Liver (tissue), 3 donors: ENCODE data around the gene LSMEM2.

Experiments
- CTCF ChIP-seq: fragments of 150-350 bp; IDR thresholded peaks from 2 replicates; pipeline ENCODE4 v1.5.1; 2017; ENCODE audit warnings: improper control_type of control experiment, low read depth, low read length; ENCODE audit not compliant: missing input control
- FOXA1 ChIP-seq: IDR thresholded peaks from 2 replicates; pipeline ENCODE4 v1.6.1; 2016; ENCODE audit warnings: antibody characterized with exemption
- GABPA ChIP-seq, 2 donors: IDR thresholded peaks in 1 of 2; conservative IDR thresholded peaks in 1 of 2; 2 replicates each; pipeline ENCODE4 v1.6.1; 2016; ENCODE audit warnings: antibody characterized with exemption in 2 of 2, mild to moderate bottlenecking in 1 of 2, moderate library complexity in 1 of 2
- JUND ChIP-seq, 2 donors: IDR thresholded peaks; 2 replicates each; pipeline ENCODE4 v1.6.1; 2016; ENCODE audit warnings: antibody characterized with exemption in 2 of 2
- SP1 ChIP-seq: IDR thresholded peaks from 2 replicates; pipeline ENCODE4 v1.6.1; 2018; ENCODE audit warnings: antibody characterized with exemption, mild to moderate bottlenecking
- TAF1 ChIP-seq: conservative IDR thresholded peaks from 2 replicates; pipeline ENCODE4 v1.6.1; 2016; ENCODE audit warnings: antibody characterized with exemption, mild to moderate bottlenecking
- YY1 ChIP-seq: IDR thresholded peaks from 2 replicates; pipeline ENCODE4 v1.6.1; 2016; ENCODE audit warnings: antibody characterized with exemption, mild to moderate bottlenecking
- TF ChIP-seq, protein P1 (sequence below): IDR thresholded peaks from 2 replicates; pipeline ENCODE4 v1.6.1; 2016; ENCODE audit warnings: antibody characterized with exemption, mild to moderate bottlenecking
- TF ChIP-seq, protein P2 (sequence below): IDR thresholded peaks from 2 replicates; pipeline ENCODE4 v1.6.1; 2016; ENCODE audit warnings: antibody characterized with exemption
- donor health status: healthy.
- donor health status: healthy.

DNA sequence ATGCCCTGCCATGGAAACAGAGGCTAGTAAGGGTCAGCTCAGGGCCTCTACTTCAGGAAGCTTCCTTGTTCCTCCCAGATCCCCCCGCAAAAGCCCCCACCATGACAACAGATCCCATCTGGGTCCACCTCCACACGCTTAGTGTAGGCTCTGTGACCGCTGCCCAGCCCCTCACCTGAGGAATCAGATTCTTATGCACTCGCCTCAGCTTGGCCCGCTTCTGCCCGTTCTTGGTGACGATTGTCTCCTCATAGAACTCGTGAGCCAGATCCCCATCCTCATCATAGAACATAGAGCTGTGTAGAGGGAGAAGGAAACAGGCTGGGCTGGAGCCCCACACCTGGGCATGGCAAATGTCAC lies 47.3 kb downstream of the LSMEM2 start:
- TF ChIP-seq CTCF (no peak), FOXA1 (no peak), JUND (IDR thresholded peaks at IDR 0.05) (no peak), SP1 (no peak), YY1 (no peak), TAF1 (no peak), GABPA (IDR thresholded peaks at IDR 0.05 in 1 of 2, conservative IDR thresholded peaks at IDR 0.05 in 1 of 2) (no peak)
- TF ChIP-seq, protein P1, sequence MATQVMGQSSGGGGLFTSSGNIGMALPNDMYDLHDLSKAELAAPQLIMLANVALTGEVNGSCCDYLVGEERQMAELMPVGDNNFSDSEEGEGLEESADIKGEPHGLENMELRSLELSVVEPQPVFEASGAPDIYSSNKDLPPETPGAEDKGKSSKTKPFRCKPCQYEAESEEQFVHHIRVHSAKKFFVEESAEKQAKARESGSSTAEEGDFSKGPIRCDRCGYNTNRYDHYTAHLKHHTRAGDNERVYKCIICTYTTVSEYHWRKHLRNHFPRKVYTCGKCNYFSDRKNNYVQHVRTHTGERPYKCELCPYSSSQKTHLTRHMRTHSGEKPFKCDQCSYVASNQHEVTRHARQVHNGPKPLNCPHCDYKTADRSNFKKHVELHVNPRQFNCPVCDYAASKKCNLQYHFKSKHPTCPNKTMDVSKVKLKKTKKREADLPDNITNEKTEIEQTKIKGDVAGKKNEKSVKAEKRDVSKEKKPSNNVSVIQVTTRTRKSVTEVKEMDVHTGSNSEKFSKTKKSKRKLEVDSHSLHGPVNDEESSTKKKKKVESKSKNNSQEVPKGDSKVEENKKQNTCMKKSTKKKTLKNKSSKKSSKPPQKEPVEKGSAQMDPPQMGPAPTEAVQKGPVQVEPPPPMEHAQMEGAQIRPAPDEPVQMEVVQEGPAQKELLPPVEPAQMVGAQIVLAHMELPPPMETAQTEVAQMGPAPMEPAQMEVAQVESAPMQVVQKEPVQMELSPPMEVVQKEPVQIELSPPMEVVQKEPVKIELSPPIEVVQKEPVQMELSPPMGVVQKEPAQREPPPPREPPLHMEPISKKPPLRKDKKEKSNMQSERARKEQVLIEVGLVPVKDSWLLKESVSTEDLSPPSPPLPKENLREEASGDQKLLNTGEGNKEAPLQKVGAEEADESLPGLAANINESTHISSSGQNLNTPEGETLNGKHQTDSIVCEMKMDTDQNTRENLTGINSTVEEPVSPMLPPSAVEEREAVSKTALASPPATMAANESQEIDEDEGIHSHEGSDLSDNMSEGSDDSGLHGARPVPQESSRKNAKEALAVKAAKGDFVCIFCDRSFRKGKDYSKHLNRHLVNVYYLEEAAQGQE = no peak
- TF ChIP-seq, protein P2, sequence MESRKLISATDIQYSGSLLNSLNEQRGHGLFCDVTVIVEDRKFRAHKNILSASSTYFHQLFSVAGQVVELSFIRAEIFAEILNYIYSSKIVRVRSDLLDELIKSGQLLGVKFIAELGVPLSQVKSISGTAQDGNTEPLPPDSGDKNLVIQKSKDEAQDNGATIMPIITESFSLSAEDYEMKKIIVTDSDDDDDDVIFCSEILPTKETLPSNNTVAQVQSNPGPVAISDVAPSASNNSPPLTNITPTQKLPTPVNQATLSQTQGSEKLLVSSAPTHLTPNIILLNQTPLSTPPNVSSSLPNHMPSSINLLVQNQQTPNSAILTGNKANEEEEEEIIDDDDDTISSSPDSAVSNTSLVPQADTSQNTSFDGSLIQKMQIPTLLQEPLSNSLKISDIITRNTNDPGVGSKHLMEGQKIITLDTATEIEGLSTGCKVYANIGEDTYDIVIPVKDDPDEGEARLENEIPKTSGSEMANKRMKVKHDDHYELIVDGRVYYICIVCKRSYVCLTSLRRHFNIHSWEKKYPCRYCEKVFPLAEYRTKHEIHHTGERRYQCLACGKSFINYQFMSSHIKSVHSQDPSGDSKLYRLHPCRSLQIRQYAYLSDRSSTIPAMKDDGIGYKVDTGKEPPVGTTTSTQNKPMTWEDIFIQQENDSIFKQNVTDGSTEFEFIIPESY = no peak
